ENCODE measurements around the gene TREM1. TPM values are rescaled to one million over a fixed set of nuclear protein-coding genes. Genes with fewer than 3 reads are reported as not detected.
A peak's percentile ranks its signal among the peaks of the same experiment; 100 is the strongest.

TREM1 gene
- total RNA-seq, 6 experiments from 2014 or later: 0.51 to 3.3 (median 0.88) TPM; not detected in 1

DNA sequence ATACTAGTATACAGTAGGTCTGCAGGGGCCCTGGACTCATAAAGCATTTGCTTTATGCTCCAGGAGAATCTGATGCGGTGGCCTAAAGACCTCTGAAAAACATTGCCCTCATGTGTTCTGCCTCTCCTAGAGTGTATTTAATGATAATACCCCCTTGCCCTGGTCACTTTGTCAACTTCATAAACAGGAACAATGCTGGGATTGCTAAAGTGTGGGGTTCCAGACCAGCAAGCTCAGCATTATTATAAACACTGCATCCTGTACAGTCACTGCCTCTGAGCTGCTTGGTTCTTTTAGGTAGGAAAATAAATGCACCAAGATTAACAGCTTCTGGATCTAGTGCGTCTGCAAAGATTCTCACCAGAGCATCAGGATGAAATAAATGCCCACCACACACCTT is 12.2 kb downstream of the TREM1 start:
- intact Hi-C loops (cut with DNase I): no loop called here
- no peaks in the 10 kb centered on the region for H3K4me1 ChIP-seq
- ATAC-seq (peak in 3 of 4 donors; percentile 12 to 26 (median 22)), DNase-seq (no peak)
- H3K36me3 ChIP-seq: no peaks in the 10 kb centered on the region
- H3K9me3 ChIP-seq: no peaks in the 10 kb centered on the region
- H3K27ac ChIP-seq: no peak overlapping the region
- WGBS (ENCODE audit: insufficient coverage, low coverage, low lambda C conversion rate, missing lambda C conversion rate): 83% methylated on average over 1 of the region's 2 CpGs
- no peaks in the 10 kb centered on the region for H3K27me3 ChIP-seq
- no peak overlapping the region for H3K4me3 ChIP-seq
- TF ChIP-seq POLR2A (IDR thresholded peaks at IDR 0.05): no peak
- TF ChIP-seq, protein P1, sequence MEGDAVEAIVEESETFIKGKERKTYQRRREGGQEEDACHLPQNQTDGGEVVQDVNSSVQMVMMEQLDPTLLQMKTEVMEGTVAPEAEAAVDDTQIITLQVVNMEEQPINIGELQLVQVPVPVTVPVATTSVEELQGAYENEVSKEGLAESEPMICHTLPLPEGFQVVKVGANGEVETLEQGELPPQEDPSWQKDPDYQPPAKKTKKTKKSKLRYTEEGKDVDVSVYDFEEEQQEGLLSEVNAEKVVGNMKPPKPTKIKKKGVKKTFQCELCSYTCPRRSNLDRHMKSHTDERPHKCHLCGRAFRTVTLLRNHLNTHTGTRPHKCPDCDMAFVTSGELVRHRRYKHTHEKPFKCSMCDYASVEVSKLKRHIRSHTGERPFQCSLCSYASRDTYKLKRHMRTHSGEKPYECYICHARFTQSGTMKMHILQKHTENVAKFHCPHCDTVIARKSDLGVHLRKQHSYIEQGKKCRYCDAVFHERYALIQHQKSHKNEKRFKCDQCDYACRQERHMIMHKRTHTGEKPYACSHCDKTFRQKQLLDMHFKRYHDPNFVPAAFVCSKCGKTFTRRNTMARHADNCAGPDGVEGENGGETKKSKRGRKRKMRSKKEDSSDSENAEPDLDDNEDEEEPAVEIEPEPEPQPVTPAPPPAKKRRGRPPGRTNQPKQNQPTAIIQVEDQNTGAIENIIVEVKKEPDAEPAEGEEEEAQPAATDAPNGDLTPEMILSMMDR (IDR thresholded peaks at IDR 0.05): no peak

DNA sequence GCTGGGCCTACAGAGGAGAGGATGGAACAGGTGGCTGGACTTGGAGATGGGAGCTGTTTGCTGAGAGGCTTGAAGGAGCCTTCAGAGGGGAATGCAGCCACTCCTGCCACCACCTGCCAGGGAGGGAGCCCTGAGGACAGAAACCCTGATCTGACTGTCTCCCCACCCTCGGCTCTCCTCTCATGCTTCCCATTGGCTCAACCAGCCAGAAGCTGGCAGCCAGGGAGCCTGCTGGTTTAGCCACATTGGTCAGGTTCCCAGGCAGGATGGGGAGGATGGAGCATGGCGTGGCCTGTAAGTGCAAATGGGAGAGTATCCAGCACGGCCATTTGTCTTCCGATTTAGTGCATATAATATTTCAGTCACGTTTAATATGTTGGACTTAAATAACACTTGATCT is 12.8 kb downstream of the TREM1 start:
- Histone ChIP-seq H3K4me3 (no peak overlapping the region), H3K36me3 (no peaks in the 10 kb centered on the region), H3K9me3 (no peaks in the 10 kb centered on the region), H3K27me3 (no peaks in the 10 kb centered on the region), H3K4me1 (no peaks in the 10 kb centered on the region), H3K27ac (no peak overlapping the region)
- WGBS (ENCODE audit: insufficient coverage, low coverage, low lambda C conversion rate, missing lambda C conversion rate): 65% methylated on average over 5 of the region's 5 CpGs
- DNase-seq (no peak), ATAC-seq (no peak)
- TF ChIP-seq POLR2A (IDR thresholded peaks at IDR 0.05): no peak
- TF ChIP-seq, protein P1 (IDR thresholded peaks at IDR 0.05): no peak
- intact Hi-C loops (cut with DNase I): no loop called here

DNA sequence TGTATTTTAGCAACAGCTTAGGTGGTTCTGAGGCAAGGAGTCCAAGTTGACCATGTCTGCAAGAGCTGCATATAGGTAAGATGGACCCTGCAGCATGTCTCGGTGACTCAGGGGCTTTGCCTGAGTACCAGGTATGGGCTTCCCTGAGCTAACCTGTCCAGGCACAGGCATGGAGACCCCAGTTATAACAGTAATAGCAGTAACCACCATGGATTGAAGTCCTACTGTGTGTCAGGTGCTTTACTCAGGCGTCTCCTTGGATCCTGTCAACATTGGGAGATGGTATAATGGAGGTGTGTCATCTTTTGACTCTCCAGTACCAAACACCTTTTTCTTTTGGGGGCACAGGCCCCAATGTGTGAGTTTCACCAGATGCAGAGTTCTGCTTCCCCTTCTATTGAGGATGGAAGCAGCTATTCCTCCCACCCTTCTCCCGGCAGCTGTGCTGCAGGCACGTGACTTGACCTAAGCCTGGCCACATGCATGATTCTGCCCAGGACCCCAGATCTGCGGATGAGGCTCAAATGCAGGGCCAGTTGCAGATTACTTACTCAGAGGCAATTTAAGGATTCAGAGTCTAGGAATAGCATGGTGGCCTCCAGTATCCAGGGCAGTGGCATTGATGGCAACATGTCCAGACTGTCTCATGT is 13.8 kb downstream of the TREM1 start:
- no peak for ATAC-seq

DNA sequence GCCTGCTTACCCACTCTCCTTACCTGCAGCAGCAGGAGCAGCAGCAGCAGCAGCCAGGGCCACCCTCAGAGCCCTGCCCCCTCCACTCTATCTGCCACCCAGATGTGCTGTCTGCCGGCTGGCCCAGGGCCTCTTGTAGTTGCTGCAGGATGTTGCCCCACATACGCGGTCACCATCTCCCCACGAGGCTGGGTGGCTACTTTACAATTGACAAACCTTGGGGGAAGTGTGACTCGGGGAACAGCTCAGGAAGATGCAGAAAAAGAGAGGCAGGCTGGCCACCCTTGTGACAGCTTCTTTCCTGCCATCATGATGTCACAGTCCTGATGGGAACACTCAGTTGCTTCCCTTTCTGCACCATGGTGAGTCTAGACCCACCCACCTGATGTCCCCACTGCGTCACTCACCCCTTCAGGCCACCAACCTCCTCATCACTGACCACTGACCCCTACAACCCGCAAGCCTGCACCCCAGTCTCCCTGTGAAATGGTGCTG is 14.5 kb downstream of the TREM1 start:
- H3K9me3 ChIP-seq: no peaks in the 10 kb centered on the region
- 47% methylated on average over 4 of the region's 7 CpGs for WGBS (ENCODE audit: insufficient coverage, low coverage, low lambda C conversion rate, missing lambda C conversion rate)
- peak; percentile 52 to 70 (median 66) for DNase-seq
- H3K27ac ChIP-seq: no peak overlapping the region
- intact Hi-C loops (cut with DNase I): no loop called here
- H3K27me3 ChIP-seq: no peaks in the 10 kb centered on the region
- peak; percentile 60 to 71 (median 64) for ATAC-seq
- no peaks in the 10 kb centered on the region for H3K4me1 ChIP-seq
- no peaks in the 10 kb centered on the region for H3K36me3 ChIP-seq
- H3K4me3 ChIP-seq: no peak overlapping the region
- TF ChIP-seq, protein P1 (IDR thresholded peaks at IDR 0.05): no peak
- TF ChIP-seq POLR2A (IDR thresholded peaks at IDR 0.05): no peak

More for the DNA sequence above, 13.8 kb downstream of the TREM1 start:
- Histone ChIP-seq H3K27ac (no peak overlapping the region), H3K4me3 (no peak overlapping the region), H3K4me1 (no peaks in the 10 kb centered on the region), H3K27me3 (no peaks in the 10 kb centered on the region), H3K9me3 (no peaks in the 10 kb centered on the region), H3K36me3 (no peaks in the 10 kb centered on the region)
- intact Hi-C loops (cut with DNase I): no loop called here
- 47% methylated on average over 3 of the region's 5 CpGs for WGBS (ENCODE audit: insufficient coverage, low coverage, low lambda C conversion rate, missing lambda C conversion rate)
- DNase-seq: no peak
- TF ChIP-seq, protein P1 (IDR thresholded peaks at IDR 0.05): no peak
- TF ChIP-seq POLR2A (IDR thresholded peaks at IDR 0.05): no peak
